Trophoblast cell (in vitro differentiated cells and primary cell): ENCODE results near the gene CTDP1.

Experiments
- DNase-seq, 2 donors: peaks; one replicate each; pipeline ENCODE4 v3.0.0-alpha.2; 2016
- H2AFZ ChIP-seq: 2 replicates; pipeline ENCODE4 v1.6.1; 2013; ENCODE audit warnings: low read length, moderate library complexity, mild to moderate bottlenecking; ENCODE audit not compliant: insufficient read depth, poor library complexity
- H2AK5ac ChIP-seq: 2 replicates; pipeline ENCODE4 v1.6.1; 2013; ENCODE audit warnings: mild to moderate bottlenecking, low read length
- H2BK120ac ChIP-seq: 2 replicates; pipeline ENCODE4 v1.6.1; 2013; ENCODE audit warnings: low read length, mild to moderate bottlenecking, moderate library complexity; ENCODE audit not compliant: insufficient read depth, poor library complexity
- H2BK12ac ChIP-seq: 2 replicates; pipeline ENCODE4 v1.6.1; 2013; ENCODE audit warnings: mild to moderate bottlenecking, low read length, moderate library complexity
- H2BK5ac ChIP-seq: 2 replicates; pipeline ENCODE4 v1.6.1; 2013; ENCODE audit warnings: low read length, low read depth, moderate library complexity, mild to moderate bottlenecking; ENCODE audit not compliant: poor library complexity
- H3K14ac ChIP-seq: 2 replicates; pipeline ENCODE4 v1.6.1; 2013; ENCODE audit warnings: mild to moderate bottlenecking, low read length
- H3K18ac ChIP-seq: 2 replicates; pipeline ENCODE4 v1.6.1; 2013; ENCODE audit warnings: mild to moderate bottlenecking, low read length
- H3K23ac ChIP-seq: 2 replicates; pipeline ENCODE4 v1.6.1; 2013; ENCODE audit warnings: low read length
- H3K27ac ChIP-seq: 2 replicates; pipeline ENCODE4 v1.5.1; 2013; ENCODE audit warnings: low read depth, mild to moderate bottlenecking, inconsistent platforms, low read length, moderate library complexity
- H3K27me3 ChIP-seq: 2 replicates; pipeline ENCODE4 v1.6.1; 2013; ENCODE audit warnings: inconsistent platforms, mild to moderate bottlenecking, low read length, moderate library complexity; ENCODE audit not compliant: insufficient read depth
- H3K36me3 ChIP-seq, 2 experiments: 1 replicate in 1 of 2; 2 replicates in 1 of 2; pipeline ENCODE4 v1.6.1; 2013; ENCODE audit warnings: low read length in 2 of 2, mild to moderate bottlenecking in 2 of 2, moderate library complexity in 1 of 2; ENCODE audit not compliant: insufficient read depth in 2 of 2, control insufficient read depth in 1 of 2
- H3K4ac ChIP-seq: 2 replicates; pipeline ENCODE4 v1.6.1; 2013; ENCODE audit warnings: low read depth, mild to moderate bottlenecking, low read length, moderate library complexity
- H3K4me1 ChIP-seq, 2 experiments: 1 replicate in 1 of 2; 2 replicates in 1 of 2; pipeline ENCODE4 v1.6.1; 2013; ENCODE audit warnings: low read length in 2 of 2, mild to moderate bottlenecking in 2 of 2, moderate library complexity in 1 of 2; ENCODE audit not compliant: insufficient read depth in 2 of 2, control insufficient read depth in 1 of 2
- H3K4me2 ChIP-seq: 2 replicates; pipeline ENCODE4 v1.6.1; 2013; ENCODE audit warnings: inconsistent platforms, mild to moderate bottlenecking, low read length, moderate library complexity
- H3K4me3 ChIP-seq: 2 replicates; pipeline ENCODE4 v1.5.1; 2013; ENCODE audit warnings: mild to moderate bottlenecking, low read depth, low read length, inconsistent platforms
- H3K79me1 ChIP-seq: one replicate; pipeline ENCODE4 v1.6.1; 2013; ENCODE audit warnings: low read length
- H3K79me2 ChIP-seq: 2 replicates; pipeline ENCODE4 v1.6.1; 2013; ENCODE audit warnings: low read length, mild to moderate bottlenecking; ENCODE audit not compliant: control insufficient read depth, insufficient read depth, poor library complexity
- H3K9ac ChIP-seq: 2 replicates; pipeline ENCODE4 v1.6.1; 2013; ENCODE audit warnings: mild to moderate bottlenecking, low read length
- H3K9me3 ChIP-seq: 2 replicates; pipeline ENCODE4 v1.6.1; 2013; ENCODE audit warnings: low read depth, mild to moderate bottlenecking, control low read depth, inconsistent platforms, low read length; ENCODE audit not compliant: insufficient read depth
- H4K12ac ChIP-seq: 2 replicates; pipeline ENCODE4 v1.6.1; 2013; ENCODE audit warnings: low read depth, mild to moderate bottlenecking, low read length, moderate library complexity
- H4K8ac ChIP-seq: 2 replicates; pipeline ENCODE4 v1.6.1; 2013; ENCODE audit warnings: low read depth, mild to moderate bottlenecking, low read length, moderate library complexity
- H4K91ac ChIP-seq: one replicate; pipeline ENCODE4 v1.6.1; 2013; ENCODE audit warnings: low read depth, mild to moderate bottlenecking, low read length, moderate library complexity
- WGBS: extraction: QIAGEN DNeasy Blood & Tissue Kit; methylation state at CpG from one replicate; pipeline ENCODE4 v1.1.7; 2013; ENCODE audit warnings: missing lambda C conversion rate; ENCODE audit not compliant: insufficient read length, insufficient coverage; ENCODE audit errors: extremely low coverage; 5-methylcytosine and 5-hydroxymethylcytosine counted together

Gene CTDP1

GRCh38 chr18:79770501-79770815, 90.9 kb downstream of the CTDP1 start:
- H3K4me2 ChIP-seq = no peak overlapping the region
- whole genome bisulfite sequencing = no CpG with 5 or more reads among the region's 11 CpGs

GRCh38 chr18:79770826-79771225, 91.2 kb downstream of the CTDP1 start:
- Histone ChIP-seq H3K36me3 (no peaks in the 10 kb centered on the region), H3K27ac (no peak overlapping the region), H3K79me2 (no peaks in the 10 kb centered on the region), H3K23ac (no peak overlapping the region), H2BK120ac (no peak overlapping the region), H3K4me3 (peak overlapping the region; percentile 14), H3K9ac (peak overlapping the region; percentile 8), H3K79me1 (no peaks in the 10 kb centered on the region), H2BK12ac (no peak overlapping the region), H2AFZ (no peak overlapping the region), H4K12ac (no peak overlapping the region), H3K14ac (no peak overlapping the region), H2BK5ac (no peak overlapping the region), H3K18ac (no peak overlapping the region), H4K8ac (no peak overlapping the region), H3K4me1 (no peaks in the 10 kb centered on the region), H3K9me3 (peaks cover 27% of the 10 kb centered on the region), H3K4ac (no peak overlapping the region), H3K27me3 (no peaks in the 10 kb centered on the region), H3K4me2 (no peak overlapping the region), H4K91ac (no peak overlapping the region), H2AK5ac (no peak overlapping the region)
- WGBS = no CpG with 5 or more reads among the region's 24 CpGs
- DNase-seq = no peak

More at GRCh38 chr18:79770501-79770815, 90.9 kb downstream of the CTDP1 start:
- Histone ChIP-seq H3K79me1 (no peaks in the 10 kb centered on the region), H4K8ac (no peak overlapping the region), H3K18ac (no peak overlapping the region), H2BK12ac (no peak overlapping the region), H3K23ac (no peak overlapping the region), H3K36me3 (no peaks in the 10 kb centered on the region), H2AFZ (no peak overlapping the region), H4K12ac (no peak overlapping the region), H3K14ac (no peak overlapping the region), H3K4me3 (no peak overlapping the region), H3K27ac (no peak overlapping the region), H3K79me2 (no peaks in the 10 kb centered on the region), H3K4ac (no peak overlapping the region), H4K91ac (no peak overlapping the region), H3K4me1 (no peaks in the 10 kb centered on the region), H3K9ac (peak overlapping the region; percentile 8), H2BK120ac (no peak overlapping the region), H3K27me3 (no peaks in the 10 kb centered on the region), H3K9me3 (peaks cover 27% of the 10 kb centered on the region), H2AK5ac (no peak overlapping the region), H2BK5ac (no peak overlapping the region)
- DNase-seq = no peak

DNA sequence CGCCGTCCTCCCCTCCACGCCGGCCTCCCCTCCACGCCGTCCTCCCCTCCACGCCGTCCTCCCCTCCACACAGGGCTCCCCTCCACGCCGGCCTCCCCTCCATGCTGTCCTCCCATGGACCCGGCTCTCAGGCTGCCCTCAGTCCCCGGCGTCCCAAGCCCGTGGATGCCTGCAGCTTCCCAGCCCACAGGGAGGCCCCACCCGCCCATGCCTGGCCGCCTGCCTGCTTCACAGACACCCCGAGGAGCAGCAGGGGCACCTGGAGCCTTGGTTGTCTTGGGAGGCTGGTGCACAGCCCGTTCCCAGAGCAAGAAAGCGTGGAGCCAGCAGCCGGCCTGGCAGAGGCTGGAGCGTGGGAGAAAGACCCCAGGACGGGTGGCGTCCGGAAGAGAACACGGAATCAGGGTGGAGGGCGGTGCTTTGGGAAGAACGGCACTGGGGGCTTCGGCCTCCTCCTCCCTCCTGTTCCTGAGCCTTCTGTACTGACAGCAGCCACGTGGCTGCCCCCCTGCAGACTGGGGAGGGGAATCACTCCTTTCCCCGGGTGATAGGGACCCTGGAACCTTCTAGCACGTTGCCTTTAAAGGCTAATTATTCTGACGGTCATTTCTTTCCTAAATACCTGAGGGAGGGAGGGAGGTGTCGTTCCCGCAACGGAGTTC, 92.0 kb downstream of the CTDP1 start:
- Histone ChIP-seq H3K36me3 (no peaks in the 10 kb centered on the region), H3K79me1 (no peaks in the 10 kb centered on the region), H4K91ac (no peak overlapping the region), H3K27ac (no peak overlapping the region), H2BK5ac (no peak overlapping the region), H3K79me2 (no peaks in the 10 kb centered on the region), H2AK5ac (no peak overlapping the region), H3K4me3 (no peak overlapping the region), H4K8ac (no peak overlapping the region), H3K4me2 (no peak overlapping the region), H3K14ac (no peak overlapping the region), H3K18ac (no peak overlapping the region), H3K23ac (no peak overlapping the region), H2BK120ac (no peak overlapping the region), H3K27me3 (no peaks in the 10 kb centered on the region), H3K9ac (no peak overlapping the region), H3K9me3 (peaks cover 24% of the 10 kb centered on the region), H2AFZ (no peak overlapping the region), H3K4me1 (no peaks in the 10 kb centered on the region), H4K12ac (no peak overlapping the region), H3K4ac (no peak overlapping the region), H2BK12ac (no peak overlapping the region)
- WGBS = no CpG with 5 or more reads among the region's 35 CpGs
- DNase-seq = no peak

DNA sequence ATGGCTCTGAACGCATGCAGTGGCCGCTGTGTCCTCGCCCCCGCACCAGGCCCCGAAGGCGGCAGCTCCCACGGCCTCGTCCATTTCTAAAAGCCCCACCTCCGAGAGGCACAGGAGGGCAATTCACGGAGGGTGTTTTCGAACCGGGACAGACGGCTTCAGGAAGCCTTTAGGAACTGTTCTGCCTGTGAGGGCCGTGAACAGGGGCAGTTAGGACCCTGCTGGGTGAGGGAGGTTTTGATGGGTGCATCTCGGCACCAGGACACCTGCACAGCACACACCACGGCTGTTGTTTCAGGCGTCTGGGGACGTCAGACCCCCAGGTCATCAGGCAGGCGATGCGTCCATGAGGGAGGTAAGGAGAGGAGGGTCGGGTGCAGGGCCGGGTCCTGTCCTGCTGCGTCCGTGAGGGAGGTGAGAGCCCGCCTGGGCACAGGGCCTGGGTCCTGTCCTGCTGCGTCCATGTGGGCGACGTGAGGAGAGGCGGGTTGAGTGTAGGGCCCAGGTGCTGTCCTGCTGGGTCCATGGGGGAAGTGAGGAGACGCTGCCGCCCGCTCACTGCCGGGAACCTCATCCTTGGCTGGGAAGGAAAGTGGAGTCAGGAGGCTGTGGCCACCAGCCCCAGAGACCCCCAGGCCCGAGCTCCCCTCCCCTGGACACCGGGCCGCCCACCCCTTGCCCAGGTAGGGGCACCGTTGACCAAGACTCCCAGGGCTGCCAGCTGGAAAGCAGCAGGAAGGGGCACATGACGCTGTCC, 92.7 kb downstream of the CTDP1 start:
- Histone ChIP-seq H2BK12ac (no peak overlapping the region), H4K12ac (no peak overlapping the region), H3K4me1 (no peaks in the 10 kb centered on the region)

More for the DNA sequence above, 92.7 kb downstream of the CTDP1 start:
- H3K9me3 ChIP-seq = peaks cover 24% of the 10 kb centered on the region
- H3K4me2 ChIP-seq = no peak overlapping the region
- no peaks in the 10 kb centered on the region for H3K36me3 ChIP-seq
- DNase-seq = no peak
- H4K8ac ChIP-seq = no peak overlapping the region
- no peak overlapping the region for H3K27ac ChIP-seq
- no peaks in the 10 kb centered on the region for H3K79me2 ChIP-seq
- no peak overlapping the region for H3K9ac ChIP-seq
- H2BK5ac ChIP-seq = no peak overlapping the region
- no peak overlapping the region for H3K14ac ChIP-seq
- no peak overlapping the region for H2BK120ac ChIP-seq
- no CpG with 5 or more reads among the region's 38 CpGs for WGBS
- no peaks in the 10 kb centered on the region for H3K27me3 ChIP-seq
- no peak overlapping the region for H3K18ac ChIP-seq
- H2AK5ac ChIP-seq = no peak overlapping the region
- H3K4ac ChIP-seq = no peak overlapping the region
- no peak overlapping the region for H2AFZ ChIP-seq
- no peak overlapping the region for H3K4me3 ChIP-seq
- no peak overlapping the region for H3K23ac ChIP-seq
- H3K79me1 ChIP-seq = no peaks in the 10 kb centered on the region
- H4K91ac ChIP-seq = no peak overlapping the region
